Mesendoderm (in vitro differentiated cells): ENCODE measurements around the gene ANXA6.

Experiments
- DNase-seq: peaks from one replicate; pipeline ENCODE4 v3.0.0; 2013
- H2AK5ac ChIP-seq: 2 replicates; pipeline ENCODE4 v1.6.1; 2013; ENCODE audit warnings: low read length, inconsistent platforms
- H2BK120ac ChIP-seq: 2 replicates; pipeline ENCODE4 v1.6.1; 2013; ENCODE audit warnings: low read depth, mild to moderate bottlenecking, low read length, moderate library complexity, mixed read lengths
- H2BK15ac ChIP-seq: replicated peaks from 2 replicates; pipeline ENCODE4 v1.6.1; 2013; ENCODE audit warnings: low read depth, mild to moderate bottlenecking, moderate library complexity
- H2BK5ac ChIP-seq: 2 replicates; pipeline ENCODE4 v1.6.1; 2013; ENCODE audit warnings: low read length, inconsistent platforms
- H3K18ac ChIP-seq: 2 replicates; pipeline ENCODE4 v1.6.1; 2013; ENCODE audit warnings: mild to moderate bottlenecking, low read length, mixed read lengths
- H3K23ac ChIP-seq: one replicate; pipeline ENCODE4 v1.6.1; 2013; ENCODE audit warnings: low read length
- H3K27ac ChIP-seq: 2 replicates; pipeline ENCODE4 v1.5.1; 2013; ENCODE audit warnings: low read depth, mild to moderate bottlenecking, inconsistent platforms, low read length, moderate library complexity
- H3K27me3 ChIP-seq: 2 replicates; pipeline ENCODE4 v1.6.1; 2013; ENCODE audit warnings: low read length, control low read depth, mild to moderate bottlenecking, inconsistent platforms; ENCODE audit not compliant: insufficient read depth, poor library complexity
- H3K36me3 ChIP-seq: 2 replicates; pipeline ENCODE4 v1.6.1; 2013; ENCODE audit warnings: low read length, inconsistent platforms; ENCODE audit not compliant: control insufficient read depth, insufficient read depth
- H3K4ac ChIP-seq: one replicate; pipeline ENCODE4 v1.6.1; 2013; ENCODE audit warnings: low read depth, mild to moderate bottlenecking, low read length, moderate library complexity
- H3K4me1 ChIP-seq: 2 replicates; pipeline ENCODE4 v1.6.1; 2013; ENCODE audit warnings: low read depth, low read length, inconsistent platforms; ENCODE audit not compliant: control insufficient read depth
- H3K4me2 ChIP-seq: 2 replicates; pipeline ENCODE4 v1.6.1; 2013; ENCODE audit warnings: low read length
- H3K4me3 ChIP-seq: 2 replicates; pipeline ENCODE4 v1.5.1; 2013; ENCODE audit warnings: mild to moderate bottlenecking, low read length
- H3K56ac ChIP-seq: one replicate; pipeline ENCODE4 v1.6.1; 2013; ENCODE audit warnings: low read length
- H3K79me1 ChIP-seq: 2 replicates; pipeline ENCODE4 v1.6.1; 2013; ENCODE audit warnings: low read length, inconsistent platforms
- H3K79me2 ChIP-seq: 2 replicates; pipeline ENCODE4 v1.6.1; 2013; ENCODE audit warnings: mild to moderate bottlenecking, low read length; ENCODE audit not compliant: control insufficient read depth, insufficient read depth
- H3K9ac ChIP-seq: 2 replicates; pipeline ENCODE4 v1.6.1; 2013; ENCODE audit warnings: low read length, inconsistent platforms
- H4K5ac ChIP-seq: one replicate; pipeline ENCODE4 v1.6.1; 2013; ENCODE audit warnings: low read length
- H4K8ac ChIP-seq: one replicate; pipeline ENCODE4 v1.6.1; 2013; ENCODE audit warnings: low read depth, mild to moderate bottlenecking, control low read depth, low read length, moderate library complexity
- WGBS: extraction: QIAGEN DNeasy Blood & Tissue Kit; methylation state at CpG from one replicate; pipeline ENCODE4 v1.1.7; 2013; ENCODE audit warnings: low lambda C conversion rate, missing lambda C conversion rate; ENCODE audit not compliant: insufficient coverage; ENCODE audit errors: extremely low coverage; 5-methylcytosine and 5-hydroxymethylcytosine counted together

ANXA6 gene

DNA sequence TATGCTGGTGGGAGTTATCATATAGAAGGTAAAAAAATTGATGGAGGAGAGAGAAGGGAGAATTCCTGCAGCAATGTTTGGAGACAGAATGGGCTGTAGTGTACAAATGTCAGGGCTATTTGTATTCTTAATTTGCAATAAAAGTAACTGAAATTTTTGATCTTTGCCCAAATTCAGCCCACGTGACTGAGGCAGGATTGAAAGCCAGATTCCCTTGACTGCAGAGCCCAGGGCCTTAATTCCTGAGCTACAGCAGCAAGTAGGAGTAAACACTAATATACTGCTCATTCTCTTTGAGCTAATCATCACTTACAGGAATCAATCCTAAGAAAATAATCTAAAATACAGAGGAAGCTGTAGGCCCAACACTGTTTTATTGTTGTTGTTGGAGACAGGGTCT lies 5.2 kb upstream of the ANXA6 start:
- H3K18ac ChIP-seq, result no peak overlapping the region
- no peak overlapping the region for H3K9ac ChIP-seq
- H2BK5ac ChIP-seq, result no peak overlapping the region
- H3K27ac ChIP-seq, result no peak overlapping the region
- H3K36me3 ChIP-seq, result no peaks in the 10 kb centered on the region
- no peak overlapping the region for H2BK120ac ChIP-seq
- H3K4me2 ChIP-seq, result no peak overlapping the region
- no peaks in the 10 kb centered on the region for H3K79me1 ChIP-seq
- H4K5ac ChIP-seq, result no peak overlapping the region
- H4K8ac ChIP-seq, result no peak overlapping the region
- no peak for DNase-seq
- peaks cover 6% of the 10 kb centered on the region for H3K4me1 ChIP-seq
- no peak overlapping the region for H2AK5ac ChIP-seq
- H3K27me3 ChIP-seq, result no peaks in the 10 kb centered on the region
- H3K4ac ChIP-seq, result no peak overlapping the region
- H2BK15ac ChIP-seq, result no peak overlapping the region
- H3K56ac ChIP-seq, result no peak overlapping the region
- no CpG with 5 or more reads among the region's 1 CpG for WGBS
- no peaks in the 10 kb centered on the region for H3K79me2 ChIP-seq
- H3K4me3 ChIP-seq, result no peak overlapping the region
- no peak overlapping the region for H3K23ac ChIP-seq

DNA sequence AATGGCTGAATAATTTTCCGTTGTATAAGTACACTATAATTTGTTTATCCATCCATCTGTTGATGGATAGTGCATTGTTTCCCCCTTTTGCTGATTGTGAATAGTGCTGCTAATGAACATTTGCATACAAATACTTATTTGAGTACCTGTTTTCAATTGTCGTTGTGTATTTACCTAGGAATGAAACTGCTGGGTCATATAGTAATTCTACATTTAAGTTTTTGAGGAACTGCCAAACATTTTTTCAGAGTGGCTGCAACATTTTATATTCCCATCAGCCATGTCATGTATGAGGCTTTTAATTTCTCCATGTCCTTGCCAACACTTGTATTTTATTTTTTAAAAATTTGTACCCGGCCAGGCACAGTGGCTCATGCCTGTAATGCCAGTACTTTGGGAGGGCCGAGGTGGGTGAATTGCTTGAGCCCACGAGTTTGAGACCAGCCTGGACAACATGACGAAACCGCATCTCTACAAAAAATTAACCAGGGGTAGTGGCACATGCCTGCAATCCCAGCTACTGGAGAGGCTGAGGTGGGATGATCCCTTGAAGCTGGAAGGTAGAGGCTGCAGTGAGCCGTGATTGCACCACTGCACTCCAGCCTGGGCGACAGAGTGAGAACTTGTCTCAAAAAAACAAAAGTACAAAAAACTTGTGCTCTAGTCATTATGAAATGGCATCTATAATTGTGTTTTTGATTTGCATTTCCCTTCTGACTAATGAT lies 2.2 kb upstream of the ANXA6 start:
- H2BK5ac ChIP-seq, result no peak overlapping the region
- H3K79me2 ChIP-seq, result peaks cover 26% of the 10 kb centered on the region
- peaks cover 19% of the 10 kb centered on the region for H3K4me1 ChIP-seq
- H3K4me2 ChIP-seq, result no peak overlapping the region
- no peak overlapping the region for H2AK5ac ChIP-seq
- H2BK15ac ChIP-seq, result no peak overlapping the region
- no peak overlapping the region for H4K8ac ChIP-seq
- H3K27ac ChIP-seq, result no peak overlapping the region
- no CpG with 5 or more reads among the region's 9 CpGs for WGBS
- H4K5ac ChIP-seq, result no peak overlapping the region
- H3K27me3 ChIP-seq, result no peaks in the 10 kb centered on the region
- H3K23ac ChIP-seq, result no peak overlapping the region
- H3K4ac ChIP-seq, result peak overlapping the region; percentile 57
- no peak overlapping the region for H3K9ac ChIP-seq
- no peaks in the 10 kb centered on the region for H3K36me3 ChIP-seq
- H3K18ac ChIP-seq, result peak overlapping the region; percentile 22
- no peak overlapping the region for H3K4me3 ChIP-seq
- H2BK120ac ChIP-seq, result no peak overlapping the region
- H3K56ac ChIP-seq, result no peak overlapping the region
- DNase-seq, result no peak
- peaks cover 20% of the 10 kb centered on the region for H3K79me1 ChIP-seq

DNA sequence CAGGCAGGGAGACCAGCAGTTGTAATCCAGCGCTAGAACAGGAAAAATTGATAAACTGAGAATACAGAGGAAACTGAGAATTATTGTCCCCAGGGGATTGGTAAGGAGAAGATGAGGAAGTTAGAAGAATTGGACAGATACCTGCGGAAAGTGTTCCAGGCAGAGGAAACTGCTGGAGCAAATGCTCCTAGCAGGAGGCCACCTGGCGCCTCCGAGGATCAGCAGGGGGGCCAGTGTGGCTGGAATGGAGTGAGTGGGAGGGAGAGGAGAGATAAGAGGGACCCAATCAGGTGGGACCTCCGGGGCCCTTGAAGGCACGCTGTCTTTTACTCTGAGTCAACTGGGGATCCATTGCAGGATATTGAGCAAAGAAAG lies 695 bp upstream of the ANXA6 start:
- H2BK5ac ChIP-seq, result peak overlapping the region; percentile 20
- H3K4ac ChIP-seq, result peak overlapping the region; percentile 64
- no peak overlapping the region for H2BK120ac ChIP-seq
- no peak overlapping the region for H4K8ac ChIP-seq
- H3K4me1 ChIP-seq, result peaks cover 24% of the 10 kb centered on the region
- H3K27ac ChIP-seq, result peak overlapping the region; percentile 61
- no peak overlapping the region for H2BK15ac ChIP-seq
- no CpG with 5 or more reads among the region's 6 CpGs for WGBS
- H3K23ac ChIP-seq, result no peak overlapping the region
- H3K9ac ChIP-seq, result peak overlapping the region; percentile 53
- peak; percentile 89 for DNase-seq
- H3K27me3 ChIP-seq, result no peaks in the 10 kb centered on the region
- no peaks in the 10 kb centered on the region for H3K36me3 ChIP-seq
- peak overlapping the region; percentile 1 for H3K4me3 ChIP-seq
- H3K79me1 ChIP-seq, result peaks cover 23% of the 10 kb centered on the region
- H4K5ac ChIP-seq, result no peak overlapping the region
- H3K79me2 ChIP-seq, result peaks cover 33% of the 10 kb centered on the region
- H3K56ac ChIP-seq, result peak overlapping the region; percentile 78
- H2AK5ac ChIP-seq, result no peak overlapping the region
- H3K18ac ChIP-seq, result peak overlapping the region; percentile 62
- peak overlapping the region; percentile 29 for H3K4me2 ChIP-seq

DNA sequence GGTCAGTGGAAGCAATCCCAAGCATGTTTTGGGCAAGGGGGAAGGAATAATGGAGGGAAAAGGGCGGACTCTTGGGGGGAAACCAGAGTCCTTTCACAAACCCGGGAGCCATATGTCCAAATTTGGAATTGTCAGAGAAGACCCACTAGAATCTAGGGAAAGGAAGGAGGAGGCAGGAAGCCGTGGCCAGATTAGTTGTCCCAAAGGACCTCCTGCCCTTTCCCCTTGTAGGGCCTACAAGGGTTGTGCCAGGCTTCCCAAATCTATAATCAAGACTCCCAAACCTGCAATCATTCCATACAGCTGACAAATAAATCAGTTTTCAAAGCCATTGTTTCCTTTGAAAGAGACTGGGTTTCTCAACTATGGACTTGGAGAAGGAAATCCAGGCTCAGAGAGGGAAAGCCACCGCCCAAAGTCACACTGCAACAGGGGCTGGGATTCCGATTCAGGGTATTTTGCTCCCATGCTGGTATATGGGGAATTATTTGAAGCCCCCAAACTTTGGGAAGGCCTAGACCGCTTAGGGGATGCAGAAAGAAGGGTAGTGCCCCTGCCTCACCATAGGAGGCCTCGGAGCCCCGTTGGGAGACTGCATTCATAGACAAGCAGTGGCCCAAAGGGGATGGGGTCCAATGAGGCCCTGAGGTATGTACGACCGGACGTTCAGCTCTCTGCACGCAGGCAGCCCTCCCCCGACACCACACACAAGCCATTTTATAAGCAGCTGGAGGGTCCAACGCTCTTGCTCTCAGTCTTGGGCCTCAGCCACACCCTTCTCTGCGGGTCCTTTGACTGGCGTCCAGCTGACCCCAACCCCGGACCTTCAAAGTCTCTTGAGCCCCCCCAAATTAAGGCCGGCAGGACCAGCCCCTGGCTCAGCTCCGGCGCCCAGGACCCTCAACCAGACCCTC lies 815 bp downstream of the ANXA6 start:
- H3K79me1 ChIP-seq, result peaks cover 32% of the 10 kb centered on the region
- WGBS, result no CpG with 5 or more reads among the region's 20 CpGs
- peak overlapping the region; percentile 65 for H3K27ac ChIP-seq
- peak overlapping the region; percentile 84 for H3K4me3 ChIP-seq
- H3K79me2 ChIP-seq, result peaks cover 44% of the 10 kb centered on the region
- no peaks in the 10 kb centered on the region for H3K36me3 ChIP-seq
- H3K9ac ChIP-seq, result peak overlapping the region; percentile 96
- peak overlapping the region; percentile 39 for H2BK5ac ChIP-seq
- no peak overlapping the region for H4K5ac ChIP-seq
- H3K27me3 ChIP-seq, result no peaks in the 10 kb centered on the region
- H3K56ac ChIP-seq, result peak overlapping the region; percentile 94
- H2BK15ac ChIP-seq, result no peak overlapping the region
- peak overlapping the region; percentile 94 for H3K4me2 ChIP-seq
- peak overlapping the region; percentile 71 for H2AK5ac ChIP-seq
- peak; percentile 40 for DNase-seq
- peak overlapping the region; percentile 52 for H3K18ac ChIP-seq
- H3K4ac ChIP-seq, result peak overlapping the region; percentile 57
- no peak overlapping the region for H4K8ac ChIP-seq
- H2BK120ac ChIP-seq, result peak overlapping the region; percentile 54
- peaks cover 26% of the 10 kb centered on the region for H3K4me1 ChIP-seq
- H3K23ac ChIP-seq, result peak overlapping the region; percentile 69

DNA sequence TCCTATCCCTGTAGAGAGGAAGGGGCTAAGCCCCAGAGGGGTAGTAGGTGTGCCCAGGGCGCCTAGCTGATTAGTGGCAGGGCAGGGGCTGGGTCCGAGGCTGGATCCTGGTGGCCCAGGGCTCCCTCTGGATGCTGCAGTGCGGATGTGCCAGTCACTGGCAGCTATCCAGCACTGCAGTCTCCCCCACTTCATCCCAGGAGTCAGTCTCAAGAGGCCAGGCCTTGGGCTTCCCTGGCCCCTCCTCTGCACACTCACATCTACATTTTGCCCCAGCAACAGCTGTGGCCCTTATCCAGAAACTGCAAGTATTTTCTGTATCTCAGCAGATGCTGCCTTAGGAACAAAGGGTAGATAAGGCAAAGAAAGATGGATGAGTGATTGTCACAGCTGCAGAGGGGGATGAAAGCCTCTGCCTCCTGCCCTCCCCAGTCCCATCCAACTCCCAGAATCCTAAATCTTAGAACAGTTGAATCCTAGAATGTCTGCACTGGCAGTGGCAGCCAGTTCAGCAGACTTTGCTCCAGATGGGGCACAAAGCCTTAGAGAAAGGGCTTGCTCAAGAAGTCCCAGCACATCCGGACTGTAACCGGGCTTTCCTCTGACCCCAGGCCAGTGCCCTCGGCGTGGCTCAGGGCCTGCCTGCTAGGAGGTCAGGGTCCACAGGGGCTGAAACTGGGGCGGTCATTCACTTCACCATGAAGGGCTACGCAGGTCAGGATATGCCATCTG lies 1.6 kb downstream of the ANXA6 start:
- Histone ChIP-seq H3K4me2 (peak overlapping the region; percentile 94), H3K79me2 (peaks cover 49% of the 10 kb centered on the region), H3K4me1 (peaks cover 33% of the 10 kb centered on the region), H4K5ac (no peak overlapping the region), H2AK5ac (peak overlapping the region; percentile 40), H3K9ac (peak overlapping the region; percentile 96), H3K36me3 (no peaks in the 10 kb centered on the region), H3K27me3 (no peaks in the 10 kb centered on the region), H3K23ac (no peak overlapping the region), H3K4ac (peak overlapping the region; percentile 44), H3K79me1 (peaks cover 38% of the 10 kb centered on the region), H2BK5ac (peak overlapping the region; percentile 1), H3K56ac (peak overlapping the region; percentile 94), H3K18ac (peak overlapping the region; percentile 52), H3K4me3 (peak overlapping the region; percentile 4), H2BK15ac (no peak overlapping the region), H2BK120ac (no peak overlapping the region), H3K27ac (peak overlapping the region; percentile 65), H4K8ac (no peak overlapping the region)
- DNase-seq, result peak; percentile 63
- WGBS, result no CpG with 5 or more reads among the region's 9 CpGs
